Stomach smooth muscle (tissue), 2 donors: Measurements from ENCODE around the gene PDE4D.

Experiments used
- H3K27ac ChIP-seq: one replicate; pipeline ENCODE4 v1.7.0; 2013; ENCODE audit warnings: mild to moderate bottlenecking, low read length, inconsistent platforms
- H3K27me3 ChIP-seq, 2 donors: one replicate each; pipeline ENCODE4 v1.7.0; 2013; ENCODE audit warnings: low read length in 2 of 2; ENCODE audit not compliant: insufficient read depth in 2 of 2, control insufficient read depth in 1 of 2
- H3K36me3 ChIP-seq, 2 donors: one replicate each; pipeline ENCODE4 v1.7.0; 2013; ENCODE audit warnings: low read length in 2 of 2; ENCODE audit not compliant: control insufficient read depth in 2 of 2, insufficient read depth in 2 of 2
- H3K4me1 ChIP-seq: one replicate; pipeline ENCODE4 v1.7.0; 2013; ENCODE audit warnings: low read length; ENCODE audit not compliant: control insufficient read depth, insufficient read depth
- H3K4me3 ChIP-seq, 2 donors: one replicate each; pipeline ENCODE4 v1.7.0; 2013; ENCODE audit warnings: low read length in 2 of 2
- H3K9ac ChIP-seq, 2 donors: one replicate each; pipeline ENCODE4 v1.7.0; 2013; ENCODE audit warnings: low read length in 2 of 2, mild to moderate bottlenecking in 1 of 2
- H3K9me3 ChIP-seq, 2 donors: one replicate each; pipeline ENCODE4 v1.7.0; 2013; ENCODE audit warnings: low read length in 2 of 2; ENCODE audit not compliant: control insufficient read depth in 2 of 2
- donor health status: healthy.
- donor health status: Pancreatic carcinoma.

The PDE4D gene

DNA sequence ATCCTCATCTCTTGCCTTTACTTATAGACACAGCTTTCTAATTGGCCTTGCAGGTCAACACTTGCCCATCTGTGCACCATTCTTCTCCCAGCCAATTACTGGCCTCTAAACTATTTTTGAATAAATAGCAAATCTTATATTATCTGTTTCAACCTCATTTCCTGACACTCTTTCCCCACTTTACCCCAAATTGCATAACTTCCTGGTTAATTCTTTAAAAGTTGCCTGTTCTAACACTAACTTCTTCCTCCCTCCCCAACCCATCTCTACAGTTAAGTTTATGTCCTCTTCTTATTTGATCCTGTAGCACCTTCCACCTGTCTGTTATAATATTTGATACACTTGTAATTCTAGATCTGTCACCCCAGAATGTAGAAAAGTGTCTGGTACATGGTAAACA, 372.1 kb downstream of the PDE4D start:
- Histone ChIP-seq H3K4me3 (no peak overlapping the region), H3K27ac (no peak overlapping the region)

GRCh38 chr5:59519338-59519737, 374.2 kb downstream of the PDE4D start:
- H3K9me3 ChIP-seq = no peaks in the 10 kb centered on the region
- no peak overlapping the region for H3K27ac ChIP-seq
- no peaks in the 10 kb centered on the region for H3K4me1 ChIP-seq
- no peak overlapping the region for H3K4me3 ChIP-seq
- no peaks in the 10 kb centered on the region for H3K27me3 ChIP-seq
- H3K36me3 ChIP-seq = no peaks in the 10 kb centered on the region
- H3K9ac ChIP-seq = no peak overlapping the region

More for the DNA sequence above, 372.1 kb downstream of the PDE4D start:
- Histone ChIP-seq H3K4me1 (no peaks in the 10 kb centered on the region), H3K9ac (no peak overlapping the region), H3K27me3 (no peaks in the 10 kb centered on the region), H3K9me3 (no peaks in the 10 kb centered on the region), H3K36me3 (no peaks in the 10 kb centered on the region)

- Histone ChIP-seq H3K27ac (no peak overlapping the region), H3K36me3 (no peaks in the 10 kb centered on the region), H3K4me3 (no peak overlapping the region), H3K27me3 (no peaks in the 10 kb centered on the region), H3K4me1 (no peaks in the 10 kb centered on the region), H3K9me3 (no peaks in the 10 kb centered on the region), H3K9ac (no peak overlapping the region)
Observed at GRCh38 chr5:59517926-59518585, 375.5 kb downstream of the PDE4D start.

GRCh38 chr5:59516161-59516560, 377.4 kb downstream of the PDE4D start:
- H3K9ac ChIP-seq = no peak overlapping the region
- H3K4me3 ChIP-seq = no peak overlapping the region
- no peaks in the 10 kb centered on the region for H3K36me3 ChIP-seq
- H3K27me3 ChIP-seq = no peaks in the 10 kb centered on the region
- H3K27ac ChIP-seq = no peak overlapping the region
- H3K4me1 ChIP-seq = no peaks in the 10 kb centered on the region
- no peaks in the 10 kb centered on the region for H3K9me3 ChIP-seq

DNA sequence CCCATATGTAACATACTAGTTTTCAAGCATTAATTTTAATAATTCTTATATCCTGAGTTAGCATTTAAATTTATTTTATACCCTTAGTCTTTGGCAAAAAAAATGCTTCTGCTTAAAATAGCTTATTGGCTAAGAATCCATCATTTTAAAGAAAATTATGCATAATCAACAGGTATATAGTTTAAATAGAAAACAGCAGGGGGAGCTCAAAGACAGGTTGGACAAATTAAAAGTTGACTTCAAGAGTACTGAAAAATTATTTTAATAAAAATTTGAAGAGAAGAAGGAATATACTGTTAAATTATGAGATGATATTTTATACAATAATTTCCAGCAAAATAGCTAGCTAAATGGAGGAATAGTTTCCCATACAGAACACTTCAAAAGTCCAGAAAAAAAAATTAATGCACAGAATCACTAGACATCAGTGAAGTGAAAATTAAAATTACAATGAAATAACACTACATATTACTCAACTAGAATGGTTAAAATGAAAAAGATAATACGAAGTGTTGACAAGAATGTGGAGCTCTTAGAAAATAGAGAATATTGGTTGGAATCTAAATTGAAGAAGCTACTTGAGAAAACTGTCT, 387.1 kb downstream of the PDE4D start:
- Histone ChIP-seq H3K9me3 (no peaks in the 10 kb centered on the region), H3K4me1 (no peaks in the 10 kb centered on the region), H3K9ac (no peak overlapping the region), H3K36me3 (no peaks in the 10 kb centered on the region), H3K27me3 (no peaks in the 10 kb centered on the region), H3K4me3 (no peak overlapping the region), H3K27ac (no peak overlapping the region)

- H3K27me3 ChIP-seq = no peaks in the 10 kb centered on the region
- H3K9me3 ChIP-seq = no peaks in the 10 kb centered on the region
- no peaks in the 10 kb centered on the region for H3K4me1 ChIP-seq
- H3K36me3 ChIP-seq = no peaks in the 10 kb centered on the region
- H3K4me3 ChIP-seq = no peak overlapping the region
- H3K27ac ChIP-seq = no peak overlapping the region
- H3K9ac ChIP-seq = no peak overlapping the region
Observed at GRCh38 chr5:59504043-59504442, 389.5 kb downstream of the PDE4D start.

GRCh38 chr5:59503220-59503619, 390.3 kb downstream of the PDE4D start:
- Histone ChIP-seq H3K4me3 (no peak overlapping the region), H3K9me3 (no peaks in the 10 kb centered on the region), H3K27me3 (no peaks in the 10 kb centered on the region), H3K4me1 (no peaks in the 10 kb centered on the region), H3K27ac (no peak overlapping the region), H3K9ac (no peak overlapping the region), H3K36me3 (no peaks in the 10 kb centered on the region)

- H3K27ac ChIP-seq = no peak overlapping the region
- H3K4me3 ChIP-seq = no peak overlapping the region
- no peaks in the 10 kb centered on the region for H3K36me3 ChIP-seq
- no peak overlapping the region for H3K9ac ChIP-seq
- H3K4me1 ChIP-seq = no peaks in the 10 kb centered on the region
- H3K9me3 ChIP-seq = no peaks in the 10 kb centered on the region
- no peaks in the 10 kb centered on the region for H3K27me3 ChIP-seq
Observed at GRCh38 chr5:59501316-59501715, 392.2 kb downstream of the PDE4D start.

GRCh38 chr5:59500014-59500413, 393.5 kb downstream of the PDE4D start:
- no peaks in the 10 kb centered on the region for H3K27me3 ChIP-seq
- H3K27ac ChIP-seq = no peak overlapping the region
- no peaks in the 10 kb centered on the region for H3K9me3 ChIP-seq
- no peak overlapping the region for H3K4me3 ChIP-seq
- no peaks in the 10 kb centered on the region for H3K4me1 ChIP-seq
- H3K36me3 ChIP-seq = no peaks in the 10 kb centered on the region
- no peak overlapping the region for H3K9ac ChIP-seq

DNA sequence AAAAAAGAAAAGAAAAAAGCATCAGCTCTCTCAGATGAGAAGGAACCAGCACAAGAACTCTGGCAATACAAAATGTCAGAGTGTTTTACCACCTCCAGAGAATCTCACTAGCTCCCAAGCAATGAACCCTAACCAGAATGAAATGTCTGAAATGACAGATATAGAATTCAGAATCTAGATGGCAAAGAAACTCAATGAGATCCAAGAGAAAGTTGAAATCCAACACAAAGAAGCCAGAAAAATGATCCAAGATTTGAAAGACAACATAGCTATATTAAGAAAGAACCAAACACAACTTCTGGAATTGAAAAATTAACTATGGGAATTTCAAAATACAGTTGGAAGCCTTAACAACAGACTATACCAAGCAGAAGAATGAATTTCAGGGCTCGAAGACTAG, 396.3 kb downstream of the PDE4D start:
- Histone ChIP-seq H3K9me3 (no peaks in the 10 kb centered on the region), H3K9ac (no peak overlapping the region), H3K4me1 (no peaks in the 10 kb centered on the region), H3K27me3 (no peaks in the 10 kb centered on the region), H3K36me3 (no peaks in the 10 kb centered on the region), H3K4me3 (no peak overlapping the region), H3K27ac (no peak overlapping the region)

GRCh38 chr5:59496524-59497134, 396.9 kb downstream of the PDE4D start:
- Histone ChIP-seq H3K4me1 (no peaks in the 10 kb centered on the region), H3K9me3 (no peaks in the 10 kb centered on the region), H3K27ac (no peak overlapping the region), H3K27me3 (no peaks in the 10 kb centered on the region), H3K36me3 (no peaks in the 10 kb centered on the region), H3K4me3 (no peak overlapping the region), H3K9ac (no peak overlapping the region)
